ENCODE measurements around the gene NECAP2.

GRCh38 chr1:16406868-16407267 lies 33.7 kb upstream of the NECAP2 start:
- TF ChIP-seq BHLHE40 (IDR thresholded peaks at IDR 0.05; ENCODE audit: borderline replicate concordance), result no peak
- TF ChIP-seq SUZ12 (IDR thresholded peaks at IDR 0.05), result no peak
- TF ChIP-seq L3MBTL2 (conservative IDR thresholded peaks at IDR 0.05), result no peak
